Activated T-helper 1 cell treated with anti-CD3 and anti-CD28 coated beads, Interleukin-2, amount 50 U/mL, for 16 hours (primary cell): ENCODE measurements around the gene SMOC1.

Experiments used
- DNase-seq, 2 donors: peaks; one replicate each; pipeline ENCODE4 v3.0.0-alpha.2; 2020; ENCODE audit warnings: low read depth in 1 of 2, low spot score in 1 of 2

SMOC1 gene

GRCh38 chr14:69980457-69981425 is 101.5 kb downstream of the SMOC1 start:
- DNase-seq: no peak

DNA sequence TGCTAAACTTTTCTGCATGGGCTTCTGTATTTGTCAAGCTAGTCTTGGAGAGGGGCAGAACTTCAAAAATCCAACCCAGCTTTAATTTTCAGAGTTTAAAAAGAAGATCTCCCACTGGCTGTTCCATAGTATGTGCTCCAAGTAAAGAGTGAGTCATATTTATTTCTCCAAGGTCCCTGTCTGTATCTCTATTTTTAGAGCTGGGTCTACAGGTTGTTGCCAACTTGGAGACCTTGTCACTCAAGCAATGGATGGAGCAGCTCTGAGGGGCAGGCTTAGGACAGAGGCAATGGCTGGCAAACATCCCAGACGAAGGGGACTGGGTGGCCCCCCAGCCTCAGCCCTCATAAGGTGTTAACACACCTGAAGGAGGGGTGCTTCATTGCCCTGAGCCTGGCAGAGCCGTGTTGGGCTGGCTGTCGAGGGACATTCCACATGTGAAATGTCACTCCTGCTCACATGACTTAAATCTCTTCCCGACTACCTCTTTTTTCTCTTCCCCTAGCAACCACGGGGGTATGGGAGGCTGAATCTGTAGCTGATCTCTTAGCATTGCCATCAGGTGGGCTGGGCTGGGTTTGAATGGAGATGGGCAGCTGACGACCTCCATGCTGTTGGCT is 103.1 kb downstream of the SMOC1 start:
- no peak for DNase-seq

DNA sequence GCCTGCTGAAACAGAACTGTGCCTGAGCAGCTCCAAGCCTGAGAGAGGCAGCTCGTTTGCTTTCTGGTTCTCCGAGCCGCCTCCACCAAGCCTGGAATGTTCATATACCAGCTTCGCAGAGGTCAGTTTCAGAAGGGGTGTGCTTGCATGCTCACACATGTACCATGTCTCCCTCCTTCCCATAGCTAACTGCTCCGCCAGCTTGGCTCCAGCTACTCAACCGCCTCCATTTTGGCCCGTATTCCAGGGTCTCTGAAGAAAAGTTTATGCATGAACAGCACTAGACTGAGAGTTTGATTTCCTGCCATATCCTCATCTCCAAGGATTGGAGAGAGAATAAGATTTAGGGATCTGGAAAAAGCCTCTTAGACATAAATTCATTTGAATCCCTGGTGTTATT is 103.7 kb downstream of the SMOC1 start:
- no peak for DNase-seq

DNA sequence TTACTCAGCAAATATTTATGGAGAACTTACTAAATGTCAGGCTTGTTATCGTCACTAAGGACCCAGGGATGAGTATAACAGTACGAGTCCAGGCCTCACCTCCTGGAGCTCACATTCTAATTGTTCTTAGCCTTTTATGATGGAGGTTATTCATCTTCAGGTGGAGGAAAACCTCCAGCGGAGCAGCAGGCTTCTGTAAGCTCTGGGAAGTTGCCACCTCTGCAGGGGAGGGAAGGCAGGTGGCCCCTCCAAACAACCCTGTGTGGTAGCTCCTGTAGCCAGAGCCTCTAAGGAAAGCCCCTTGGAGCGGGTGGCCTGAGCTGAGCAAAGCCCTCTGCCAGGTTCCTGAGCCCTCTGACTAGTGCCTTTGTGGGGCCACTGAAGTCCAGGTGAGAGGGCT is 104.1 kb downstream of the SMOC1 start:
- no peak for DNase-seq

DNA sequence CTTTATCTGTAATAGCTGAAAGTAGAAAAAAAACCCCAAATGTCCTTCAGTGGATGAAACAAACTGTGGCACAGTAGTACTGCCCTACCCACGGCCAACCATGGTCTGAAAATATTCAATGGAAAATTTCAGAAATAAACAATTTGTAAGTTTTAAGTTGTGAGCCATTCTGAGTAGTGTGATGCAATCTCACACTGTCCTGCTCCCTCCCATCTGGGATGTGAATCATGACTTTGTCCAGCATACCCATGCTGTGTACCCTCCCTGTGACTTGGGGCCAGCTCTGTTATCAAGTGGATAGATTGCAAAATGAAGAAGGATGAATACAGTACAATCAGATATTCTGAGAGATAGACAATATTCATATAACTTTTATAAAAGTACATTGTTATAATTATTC is 106.2 kb downstream of the SMOC1 start:
- no peak for DNase-seq

GRCh38 chr14:69986336-69986735 is 107.1 kb downstream of the SMOC1 start:
- no peak for DNase-seq

- no peak for DNase-seq
Observed at GRCh38 chr14:69987406-69988121, 108.3 kb downstream of the SMOC1 start.

- no peak for DNase-seq
Observed at GRCh38 chr14:69988979-69989378, 109.8 kb downstream of the SMOC1 start.

- DNase-seq: no peak
Observed at GRCh38 chr14:69989622-69990021, 110.4 kb downstream of the SMOC1 start.

- DNase-seq: no peak
Observed at GRCh38 chr14:69990323-69990722, 111.1 kb downstream of the SMOC1 start.

DNA sequence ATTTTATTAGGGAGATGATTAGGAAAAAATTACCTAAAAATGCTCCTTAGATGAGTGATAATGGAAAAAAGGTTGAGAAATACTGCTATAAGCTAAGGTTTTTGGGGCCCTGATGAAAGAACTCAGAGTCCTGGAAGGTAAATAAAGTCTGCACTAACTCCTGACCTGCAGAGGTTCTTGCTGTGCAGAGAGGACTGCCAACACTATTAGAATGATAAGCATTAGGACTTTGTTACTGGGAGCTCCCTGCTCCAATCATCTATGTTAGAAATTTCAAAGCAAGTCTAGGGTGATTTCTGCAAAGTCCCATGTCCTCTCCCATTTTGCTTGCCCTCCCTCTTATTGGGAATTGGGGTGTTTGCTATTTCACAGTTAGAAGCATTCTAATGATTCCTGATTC is 112.2 kb downstream of the SMOC1 start:
- no peak for DNase-seq

DNA sequence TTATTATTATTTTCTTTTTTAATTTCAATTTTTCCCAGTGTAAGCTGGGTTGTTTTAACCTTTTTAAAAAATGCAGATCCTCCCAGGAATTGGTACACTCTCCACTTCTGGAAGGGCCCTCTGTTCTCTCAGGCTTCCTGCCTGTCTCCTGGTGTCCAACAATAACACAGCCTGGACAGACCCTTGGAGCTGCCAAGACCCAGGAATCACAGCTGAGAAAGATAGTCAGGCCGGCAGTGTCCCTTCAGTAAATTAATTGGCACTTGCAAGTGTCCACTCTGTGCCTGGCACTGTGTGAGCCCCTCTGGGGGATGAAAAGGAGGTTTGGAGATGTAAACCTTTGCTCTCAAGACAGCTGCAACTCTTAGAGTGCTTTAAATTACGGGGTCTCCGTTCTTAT is 113.3 kb downstream of the SMOC1 start:
- no peak for DNase-seq

DNA sequence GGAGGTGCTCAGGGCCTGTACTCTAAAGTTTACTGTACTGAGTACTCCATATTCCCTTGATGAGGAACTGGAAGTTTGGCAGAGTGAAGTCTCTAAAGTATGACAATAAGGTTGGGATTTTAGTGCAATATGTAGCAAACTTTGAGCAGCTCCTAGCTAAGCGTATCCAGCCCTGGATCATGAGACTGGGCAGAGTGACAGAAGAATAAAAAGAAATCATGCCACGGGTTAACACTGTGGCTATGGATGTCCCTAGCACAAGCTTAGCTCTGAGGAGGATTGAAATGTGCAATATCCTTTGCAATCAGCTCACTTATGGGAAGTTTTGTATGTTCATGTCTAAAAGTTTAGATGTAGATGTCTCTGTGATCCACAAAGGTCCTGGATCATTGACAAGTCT is 114.1 kb downstream of the SMOC1 start:
- no peak for DNase-seq

DNA sequence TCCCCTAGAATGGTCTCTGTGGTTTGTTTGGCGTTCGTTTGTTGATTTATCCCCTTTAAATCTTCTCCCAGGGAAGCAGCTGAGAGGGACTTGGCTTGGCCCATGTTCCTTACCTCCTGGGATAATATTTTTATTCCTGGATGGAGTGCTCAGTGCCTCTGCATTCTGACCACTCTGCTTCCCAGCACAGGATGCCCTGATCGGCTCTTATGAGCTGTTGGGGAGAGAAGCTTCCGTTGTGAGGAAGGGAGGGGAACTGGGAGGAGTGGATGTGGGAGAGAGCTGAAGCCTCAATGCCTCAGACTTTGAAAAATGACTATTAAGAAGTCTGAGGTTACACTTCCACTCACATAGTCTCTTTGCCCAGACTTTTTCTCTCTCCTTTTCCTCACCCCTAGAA is 114.8 kb downstream of the SMOC1 start:
- DNase-seq: no peak

GRCh38 chr14:69996216-69996615 is 117.0 kb downstream of the SMOC1 start:
- DNase-seq: no peak

DNA sequence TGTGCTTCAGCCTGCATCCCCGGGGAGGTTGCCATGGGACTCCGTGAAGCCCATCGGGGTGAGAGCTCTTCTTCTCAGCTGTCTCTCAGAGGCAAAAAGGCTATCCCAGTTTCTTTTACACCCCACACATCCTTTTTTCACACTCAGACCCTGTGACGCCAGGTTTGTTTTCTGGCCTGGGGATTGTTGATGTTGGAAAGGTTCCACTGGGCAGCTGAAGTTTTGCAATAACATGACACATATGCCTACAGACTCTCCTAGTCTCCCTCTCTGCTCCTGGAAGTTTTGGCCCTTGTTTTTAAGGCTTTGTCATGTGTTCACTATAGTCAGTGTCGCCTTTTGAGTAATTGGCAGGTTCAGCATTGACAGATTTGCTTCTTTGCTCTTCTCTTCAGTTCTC is 118.6 kb downstream of the SMOC1 start:
- DNase-seq: no peak

- no peak for DNase-seq
Observed at GRCh38 chr14:69999261-69999674, 120.1 kb downstream of the SMOC1 start.

DNA sequence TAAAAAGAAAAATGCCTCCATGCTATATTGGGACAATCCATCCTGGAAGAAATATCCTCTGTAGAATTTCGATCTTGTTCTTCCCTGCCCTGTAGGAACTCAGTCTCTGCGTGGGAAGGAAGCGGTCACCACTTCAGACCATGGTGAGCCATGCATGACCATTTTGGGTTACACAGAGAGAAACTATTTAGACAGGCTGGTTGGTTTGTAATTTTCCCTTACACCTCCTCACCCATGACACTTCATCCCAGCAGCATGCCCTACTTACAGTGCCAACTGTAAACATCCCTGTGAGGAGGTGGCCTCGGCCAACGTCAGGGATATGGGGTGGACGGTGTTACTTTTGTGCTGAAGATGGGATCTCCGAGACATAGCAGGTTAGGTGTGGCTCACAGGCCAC is 121.4 kb downstream of the SMOC1 start:
- no peak for DNase-seq

- DNase-seq: no peak
Observed at GRCh38 chr14:70002589-70003346, 123.6 kb downstream of the SMOC1 start.

DNA sequence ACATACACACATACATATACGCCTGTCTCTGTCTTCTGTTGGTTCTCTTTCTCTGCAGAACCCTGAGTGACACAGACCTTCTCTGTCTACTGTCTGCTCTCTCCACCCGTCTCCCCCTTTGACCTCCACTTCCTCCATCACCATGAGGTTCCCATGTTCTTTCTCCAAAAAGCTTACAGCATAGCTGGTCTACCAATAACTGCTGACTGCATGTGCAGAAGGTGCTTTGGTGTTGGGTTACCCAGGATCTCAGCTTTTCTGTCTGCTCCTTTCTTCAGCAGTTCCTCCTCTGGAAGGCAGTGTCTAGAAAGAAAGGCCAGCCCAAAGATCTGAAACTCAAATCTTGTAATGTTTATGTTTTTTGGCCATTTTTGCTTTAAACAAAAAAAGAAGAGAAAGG is 125.6 kb downstream of the SMOC1 start:
- no peak for DNase-seq

DNA sequence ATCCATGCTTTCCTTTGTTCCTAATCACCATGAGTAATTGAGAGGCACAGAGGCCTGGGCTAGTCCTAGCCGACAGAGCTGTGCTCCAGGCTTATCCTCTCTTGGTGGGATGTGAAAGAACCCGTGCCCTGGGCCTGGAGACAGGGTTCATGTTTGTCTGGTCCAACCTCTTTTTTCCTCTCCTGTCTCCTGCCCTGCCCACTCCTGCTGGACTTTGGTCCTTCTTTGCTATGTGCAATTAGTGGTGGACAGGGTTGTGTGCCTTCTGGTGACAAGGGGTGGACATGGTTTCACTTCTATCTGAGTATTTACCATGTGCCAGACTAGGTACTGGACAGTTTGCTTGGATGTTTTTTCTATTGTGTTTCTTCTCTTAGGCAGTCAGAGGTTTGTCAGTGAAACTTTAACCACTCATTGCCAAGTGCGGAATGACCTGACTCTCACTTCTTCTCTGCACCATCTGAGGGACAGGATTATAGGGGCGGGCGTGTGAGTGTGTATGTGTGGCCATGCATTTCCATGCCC is 126.1 kb downstream of the SMOC1 start:
- DNase-seq: no peak
